ENCODE data around the gene STIM2.

GRCh38 chr4:26953770-26954423 is 93.3 kb downstream of the STIM2 start:
- TF ChIP-seq POLR2A (IDR thresholded peaks at IDR 0.05; ENCODE audit: low read depth), result no peak
- TF ChIP-seq, protein P1, sequence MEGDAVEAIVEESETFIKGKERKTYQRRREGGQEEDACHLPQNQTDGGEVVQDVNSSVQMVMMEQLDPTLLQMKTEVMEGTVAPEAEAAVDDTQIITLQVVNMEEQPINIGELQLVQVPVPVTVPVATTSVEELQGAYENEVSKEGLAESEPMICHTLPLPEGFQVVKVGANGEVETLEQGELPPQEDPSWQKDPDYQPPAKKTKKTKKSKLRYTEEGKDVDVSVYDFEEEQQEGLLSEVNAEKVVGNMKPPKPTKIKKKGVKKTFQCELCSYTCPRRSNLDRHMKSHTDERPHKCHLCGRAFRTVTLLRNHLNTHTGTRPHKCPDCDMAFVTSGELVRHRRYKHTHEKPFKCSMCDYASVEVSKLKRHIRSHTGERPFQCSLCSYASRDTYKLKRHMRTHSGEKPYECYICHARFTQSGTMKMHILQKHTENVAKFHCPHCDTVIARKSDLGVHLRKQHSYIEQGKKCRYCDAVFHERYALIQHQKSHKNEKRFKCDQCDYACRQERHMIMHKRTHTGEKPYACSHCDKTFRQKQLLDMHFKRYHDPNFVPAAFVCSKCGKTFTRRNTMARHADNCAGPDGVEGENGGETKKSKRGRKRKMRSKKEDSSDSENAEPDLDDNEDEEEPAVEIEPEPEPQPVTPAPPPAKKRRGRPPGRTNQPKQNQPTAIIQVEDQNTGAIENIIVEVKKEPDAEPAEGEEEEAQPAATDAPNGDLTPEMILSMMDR (IDR thresholded peaks at IDR 0.05), result no peak
- no peak for TF ChIP-seq POLR2AphosphoS5 (IDR thresholded peaks at IDR 0.05)

Data from esophagus muscularis mucosa (tissue), 3 donors.